Gastroesophageal sphincter (tissue), 3 donors: ENCODE measurements around the gene CFAP45.

ENCODE experiments used
- EP300 ChIP-seq: sonication (generic); formaldehyde crosslinking; IDR thresholded peaks from one replicate; pipeline ENCODE4 v1.6.1; 2017; ENCODE audit warnings: antibody characterized with exemption, mild to moderate bottlenecking
- POLR2A ChIP-seq, 2 donors: fragments of 450-650 bp; IDR thresholded peaks; one replicate each; pipeline ENCODE4 v1.6.1; 2017; ENCODE audit warnings: antibody characterized with exemption in 2 of 2, mild to moderate bottlenecking in 2 of 2, moderate library complexity in 1 of 2
- POLR2AphosphoS5 ChIP-seq: sonication (generic); formaldehyde crosslinking; IDR thresholded peaks from one replicate; pipeline ENCODE4 v1.6.1; 2017; ENCODE audit warnings: antibody characterized with exemption
- TF ChIP-seq, protein P1 (sequence below), 4 experiments: fragments of 200-600 bp in 2 of 4; fragments of 450-650 bp in 2 of 4; sonication (generic) in 1 of 4; IDR thresholded peaks; one replicate each; pipeline ENCODE4 v1.5.1; 2017 to 2019; ENCODE audit warnings: antibody characterized with exemption in 4 of 4, mild to moderate bottlenecking in 2 of 4, moderate library complexity in 2 of 4

DNA sequence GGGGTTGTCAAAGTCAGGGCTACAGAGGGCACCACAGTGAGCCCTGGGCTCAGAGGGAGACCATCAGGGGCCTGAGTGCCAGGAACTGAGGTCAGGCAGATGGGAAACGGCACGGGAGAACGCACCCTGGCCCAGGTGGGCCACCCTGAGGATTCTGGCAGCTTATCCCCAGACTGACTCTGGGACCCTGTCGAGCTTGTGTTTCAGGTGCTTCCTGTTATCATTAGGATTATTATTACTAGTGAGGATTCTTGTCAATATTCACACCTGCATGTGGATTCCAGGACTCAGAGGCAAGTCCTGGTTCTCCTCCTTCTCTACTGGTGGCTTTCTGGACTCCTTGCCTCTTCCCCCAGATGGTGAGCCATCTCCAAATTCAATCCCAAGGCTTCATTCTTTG, 52.7 kb downstream of the CFAP45 start:
- TF ChIP-seq, protein P1, sequence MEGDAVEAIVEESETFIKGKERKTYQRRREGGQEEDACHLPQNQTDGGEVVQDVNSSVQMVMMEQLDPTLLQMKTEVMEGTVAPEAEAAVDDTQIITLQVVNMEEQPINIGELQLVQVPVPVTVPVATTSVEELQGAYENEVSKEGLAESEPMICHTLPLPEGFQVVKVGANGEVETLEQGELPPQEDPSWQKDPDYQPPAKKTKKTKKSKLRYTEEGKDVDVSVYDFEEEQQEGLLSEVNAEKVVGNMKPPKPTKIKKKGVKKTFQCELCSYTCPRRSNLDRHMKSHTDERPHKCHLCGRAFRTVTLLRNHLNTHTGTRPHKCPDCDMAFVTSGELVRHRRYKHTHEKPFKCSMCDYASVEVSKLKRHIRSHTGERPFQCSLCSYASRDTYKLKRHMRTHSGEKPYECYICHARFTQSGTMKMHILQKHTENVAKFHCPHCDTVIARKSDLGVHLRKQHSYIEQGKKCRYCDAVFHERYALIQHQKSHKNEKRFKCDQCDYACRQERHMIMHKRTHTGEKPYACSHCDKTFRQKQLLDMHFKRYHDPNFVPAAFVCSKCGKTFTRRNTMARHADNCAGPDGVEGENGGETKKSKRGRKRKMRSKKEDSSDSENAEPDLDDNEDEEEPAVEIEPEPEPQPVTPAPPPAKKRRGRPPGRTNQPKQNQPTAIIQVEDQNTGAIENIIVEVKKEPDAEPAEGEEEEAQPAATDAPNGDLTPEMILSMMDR (IDR thresholded peaks at IDR 0.05): no peak
- no peak for TF ChIP-seq POLR2A (IDR thresholded peaks at IDR 0.05)
- TF ChIP-seq POLR2AphosphoS5: no peak
- TF ChIP-seq EP300: no peak
